K562 (cell line): Measurements from ENCODE around the gene GOLGA2. TPM values are rescaled to one million over a fixed set of nuclear protein-coding genes. Genes with fewer than 3 reads are reported as not detected.

Experiments
- ATF1 ChIP-seq, 2 experiments: fragments of 450-650 bp in 1 of 2; IDR thresholded peaks; 2 replicates each; pipeline ENCODE4 v1.6.1; 2016; ENCODE audit warnings: missing compliant biosample characterization in 1 of 2, missing genetic modification characterization in 1 of 2
- CBX5 ChIP-seq: IDR thresholded peaks from 2 replicates; pipeline ENCODE4 v1.6.1; 2014; ENCODE audit warnings: low read depth, borderline replicate concordance
- HCFC1 ChIP-seq: IDR thresholded peaks from 2 replicates; pipeline ENCODE4 v1.6.1; 2012; ENCODE audit warnings: low read depth, low read length, improper control_type of control experiment
- HMGN3 ChIP-seq: IDR thresholded peaks from 2 replicates; pipeline ENCODE4 v1.6.1; 2011; ENCODE audit warnings: borderline replicate concordance, low read depth, mild to moderate bottlenecking, mixed read lengths, low read length; ENCODE audit not compliant: insufficient read length; ENCODE audit errors: extremely low read depth
- HMGXB4 ChIP-seq: sonication (generic); formaldehyde crosslinking; IDR thresholded peaks from 2 replicates; pipeline ENCODE4 v1.8.1; 2023; ENCODE audit warnings: mild to moderate bottlenecking, missing genetic modification reagents
- KDM2B ChIP-seq: fragments of 250-450 bp; sonication (Bioruptor Pico); IDR thresholded peaks from 2 replicates; pipeline ENCODE4 v1.8.0; 2021; ENCODE audit warnings: mild to moderate bottlenecking, moderate library complexity
- MAFF ChIP-seq: IDR thresholded peaks from 2 replicates; pipeline ENCODE4 v1.6.1; 2012; ENCODE audit warnings: low read length, improper control_type of control experiment
- MEIS2 ChIP-seq: fragments of 450-650 bp; IDR thresholded peaks from 2 replicates; pipeline ENCODE4 v1.6.1; 2014; ENCODE audit warnings: mild to moderate bottlenecking; ENCODE audit not compliant: partially characterized antibody
- PHB2 ChIP-seq: fragments of 450-650 bp; IDR thresholded peaks from 2 replicates; pipeline ENCODE4 v1.6.1; 2017; ENCODE audit warnings: low read depth
- POLR2AphosphoS2 ChIP-seq: IDR thresholded peaks from 2 replicates; pipeline ENCODE4 v1.6.1; 2012; ENCODE audit warnings: low read length, improper control_type of control experiment
- PTRF ChIP-seq: fragments of 450-650 bp; IDR thresholded peaks from 2 replicates; pipeline ENCODE4 v1.6.1; 2016; ENCODE audit warnings: mild to moderate bottlenecking, missing genetic modification characterization, missing compliant biosample characterization
- TAF7 ChIP-seq: fragments of 450-650 bp; IDR thresholded peaks from 2 replicates; pipeline ENCODE4 v1.6.1; 2016; ENCODE audit warnings: missing genetic modification characterization, missing compliant biosample characterization
- TBL1XR1 ChIP-seq, 2 experiments: IDR thresholded peaks; 2 replicates each; pipeline ENCODE4 v1.6.1; 2012; ENCODE audit warnings: improper control_type of control experiment in 2 of 2, low read length in 2 of 2, mild to moderate bottlenecking in 1 of 2
- THAP7 ChIP-seq: fragments of 250-450 bp; sonication (Bioruptor Pico); IDR thresholded peaks from 2 replicates; pipeline ENCODE4 v1.5.0; 2021
- THRA ChIP-seq: fragments of 450-650 bp; IDR thresholded peaks from 2 replicates; pipeline ENCODE4 v1.6.1; 2017; ENCODE audit warnings: mild to moderate bottlenecking, moderate library complexity
- ZNF263 ChIP-seq: sonication (generic); formaldehyde crosslinking; IDR thresholded peaks from 2 replicates; pipeline ENCODE4 v1.8.0; 2022; ENCODE audit warnings: mild to moderate bottlenecking, missing genetic modification reagents, borderline replicate concordance
- ZNF583 ChIP-seq: fragments of 250-450 bp; sonication (Bioruptor Pico); IDR thresholded peaks from 2 replicates; pipeline ENCODE4 v1.4.0; 2020
- ZNF655 ChIP-seq: fragments of 250-450 bp; sonication (Bioruptor Pico); IDR thresholded peaks from 2 replicates; pipeline ENCODE4 v1.5.0; 2021
- polyA plus RNA-seq, 8 experiments: library from polyadenylated mRNA; depleted of rRNA in 4 of 8; stranded (reverse) in 5 of 8; unstranded in 3 of 8; fragments of >200 nt; fragmentation: Nextera tagmentation in 2 of 8; fragmentation: Illumina TruSeq in 1 of 8; extraction: Ambion mirVana in 2 of 8; extraction: Trizol in 1 of 8; gene quantifications; 2 replicates each; pipeline versions ENCODE4 v1.2.1 to v1.2.3, GENCODE V29; 2011 to 2014; ENCODE audit warnings: inconsistent platforms in 1 of 8, missing spikeins in 1 of 8
- total RNA-seq, 7 experiments: library from RNA; depleted of rRNA in 6 of 7; stranded (reverse); fragments of >200 nt in 6 of 7; fragmentation: Illumina TruSeq in 2 of 7; extraction: Trizol in 2 of 7; gene quantifications; 2 replicates each; pipeline versions ENCODE4 v1.2.1 to v1.2.3, GENCODE V29; 2011 to 2021; ENCODE audit warnings: low replicate concordance in 1 of 7

GOLGA2 gene
- total and polyA plus RNA-seq, 9 of the 15 experiments (the other 6 are each of a cell fraction or from before 2014, with no cell fraction given) = 15.7 to 138 (median 76.0) TPM

- TF ChIP-seq TAF7 = 0 out of 2 replicates have a peak, but pooled peaks have one; percentile 7
- TF ChIP-seq PHB2 = no peak
- no peak for TF ChIP-seq MEIS2
- TF ChIP-seq HCFC1 = peak; percentile 45
- no peak for TF ChIP-seq ZNF655 (CRISPR knock-in tag)
- TF ChIP-seq ATF1 (CRISPR knock-in tag; IDR thresholded peaks at IDR 0.05) = no peak
- no peak for TF ChIP-seq ATF1 (tag; IDR thresholded peaks at IDR 0.05)
- TF ChIP-seq KDM2B (CRISPR knock-in tag) = no peak
- TF ChIP-seq TBL1XR1 (IDR thresholded peaks at IDR 0.05; ENCODE audit: low read length in 2 of 2) = peak in 1 of 2 experiments; percentile 52; a peak in 1 of 4 replicates
- TF ChIP-seq THRA = no peak
- no peak; the same call in 1 of the 2 replicates for TF ChIP-seq POLR2AphosphoS2
- TF ChIP-seq MAFF = no peak
- TF ChIP-seq ZNF583 (CRISPR knock-in tag) = peak; percentile 17; the same call in 1 of the 2 replicates
- no peak for TF ChIP-seq HMGN3
- peak; percentile 70; the same call in 1 of the 2 replicates for TF ChIP-seq HMGXB4 (CRISPR knock-in tag)
- TF ChIP-seq PTRF (tag) = no peak
- TF ChIP-seq CBX5 = no peak
- TF ChIP-seq ZNF263 (CRISPR knock-in tag) = no peak
- no peak for TF ChIP-seq THAP7 (CRISPR knock-in tag)
Observed at GRCh38 chr9:128254855-128255759, 20.7 kb downstream of the GOLGA2 start (continued).
